Liver (tissue), 9 donors: ENCODE results near the gene CFAP126. TPM values are rescaled to one million over a fixed set of nuclear protein-coding genes. Genes with fewer than 3 reads are reported as not detected.

Source experiments
- DNase-seq: peaks from one replicate; pipeline ENCODE4 v3.0.0-alpha.2; 2017; ENCODE audit warnings: low spot score
- H3K27ac ChIP-seq, 2 donors: one replicate each; pipeline ENCODE4 v1.7.0; 2013; ENCODE audit warnings: inconsistent platforms in 2 of 2, low read length in 2 of 2, control low read depth in 1 of 2, low read depth in 1 of 2, mild to moderate bottlenecking in 1 of 2
- H3K27me3 ChIP-seq, 4 donors: one replicate each; pipeline versions ENCODE4 v1.6.1 to v1.7.0; 2013; ENCODE audit warnings: low read length in 3 of 4, inconsistent platforms in 1 of 4, mild to moderate bottlenecking in 1 of 4, moderate library complexity in 1 of 4; ENCODE audit not compliant: control insufficient read depth in 4 of 4, insufficient read depth in 4 of 4
- H3K36me3 ChIP-seq, 4 donors: one replicate each; pipeline versions ENCODE4 v1.6.1 to v1.7.0; 2013; ENCODE audit warnings: low read length in 3 of 4, mild to moderate bottlenecking in 3 of 4, low read depth in 1 of 4, moderate library complexity in 1 of 4; ENCODE audit not compliant: control insufficient read depth in 4 of 4, insufficient read depth in 3 of 4
- H3K4me1 ChIP-seq, 4 donors: one replicate each; pipeline versions ENCODE4 v1.6.1 to v1.7.0; 2013; ENCODE audit warnings: low read length in 3 of 4, mild to moderate bottlenecking in 3 of 4, moderate library complexity in 1 of 4; ENCODE audit not compliant: control insufficient read depth in 4 of 4, insufficient read depth in 4 of 4
- H3K4me3 ChIP-seq, 3 donors: one replicate each; pipeline versions ENCODE4 v1.6.1 to v1.7.0; 2013; ENCODE audit warnings: low read length in 3 of 3, control low read depth in 1 of 3, low read depth in 1 of 3, mild to moderate bottlenecking in 1 of 3
- H3K9ac ChIP-seq, 2 donors: one replicate each; pipeline ENCODE4 v1.7.0; 2013; ENCODE audit warnings: low read length in 2 of 2, mild to moderate bottlenecking in 2 of 2, moderate library complexity in 2 of 2, control low read depth in 1 of 2, low read depth in 1 of 2
- H3K9me3 ChIP-seq, 4 donors: one replicate each; pipeline versions ENCODE4 v1.6.1 to v1.7.0; 2013; ENCODE audit warnings: low read length in 3 of 4; ENCODE audit not compliant: control insufficient read depth in 4 of 4
- ATF3 ChIP-seq: IDR thresholded peaks from 2 replicates; pipeline ENCODE4 v1.6.1; 2016; ENCODE audit warnings: antibody characterized with exemption
- EGR1 ChIP-seq, 2 donors: IDR thresholded peaks; 2 replicates each; pipeline ENCODE4 v1.6.1; 2016 to 2018; ENCODE audit warnings: antibody characterized with exemption in 2 of 2, low read depth in 2 of 2
- FOXA1 ChIP-seq: IDR thresholded peaks from 2 replicates; pipeline ENCODE4 v1.6.1; 2016; ENCODE audit warnings: antibody characterized with exemption
- FOXA2 ChIP-seq: IDR thresholded peaks from 2 replicates; pipeline ENCODE4 v1.6.1; 2016; ENCODE audit warnings: antibody characterized with exemption
- GABPA ChIP-seq, 2 donors: IDR thresholded peaks in 1 of 2; conservative IDR thresholded peaks in 1 of 2; 2 replicates each; pipeline ENCODE4 v1.6.1; 2016; ENCODE audit warnings: antibody characterized with exemption in 2 of 2, mild to moderate bottlenecking in 1 of 2, moderate library complexity in 1 of 2
- HNF4A ChIP-seq, 2 donors: conservative IDR thresholded peaks; 2 replicates each; pipeline ENCODE4 v1.6.1; 2016; ENCODE audit warnings: antibody characterized with exemption in 2 of 2, mild to moderate bottlenecking in 2 of 2
- HNF4G ChIP-seq: IDR thresholded peaks from 2 replicates; pipeline ENCODE4 v1.6.1; 2016; ENCODE audit warnings: antibody characterized with exemption
- JUND ChIP-seq, 2 donors: IDR thresholded peaks; 2 replicates each; pipeline ENCODE4 v1.6.1; 2016; ENCODE audit warnings: antibody characterized with exemption in 2 of 2
- NR2F2 ChIP-seq: IDR thresholded peaks from 2 replicates; pipeline ENCODE4 v1.6.1; 2016; ENCODE audit warnings: antibody characterized with exemption
- RAD21 ChIP-seq, 2 donors: IDR thresholded peaks; 2 replicates each; pipeline ENCODE4 v1.6.1; 2016; ENCODE audit warnings: antibody characterized with exemption in 2 of 2, mild to moderate bottlenecking in 2 of 2
- RXRA ChIP-seq, 2 donors: IDR thresholded peaks; 2 replicates each; pipeline ENCODE4 v1.6.1; 2017 to 2018; ENCODE audit warnings: antibody characterized with exemption in 2 of 2, mild to moderate bottlenecking in 1 of 2
- SP1 ChIP-seq: IDR thresholded peaks from 2 replicates; pipeline ENCODE4 v1.6.1; 2018; ENCODE audit warnings: antibody characterized with exemption, mild to moderate bottlenecking
- TAF1 ChIP-seq: conservative IDR thresholded peaks from 2 replicates; pipeline ENCODE4 v1.6.1; 2016; ENCODE audit warnings: antibody characterized with exemption, mild to moderate bottlenecking
- YY1 ChIP-seq: IDR thresholded peaks from 2 replicates; pipeline ENCODE4 v1.6.1; 2016; ENCODE audit warnings: antibody characterized with exemption, mild to moderate bottlenecking
- WGBS: extraction: QIAGEN DNeasy Blood & Tissue Kit; methylation state at CpG from one replicate; pipeline ENCODE4 v1.1.7; 2013; 5-methylcytosine and 5-hydroxymethylcytosine counted together
- polyA plus RNA-seq, 2 donors: library from polyadenylated mRNA; stranded (reverse) in 1 of 2; unstranded in 1 of 2; fragments of 200-250 nt in 1 of 2; fragments of >200 nt in 1 of 2; fragmentation: Nextera tagmentation in 1 of 2; extraction: Ambion mirVana in 1 of 2; gene quantifications; one replicate each; pipeline versions ENCODE4 v1.2.1 to v1.2.3, GENCODE V29; 2013 to 2015
- total RNA-seq, 2 donors: library from RNA; depleted of rRNA; stranded (reverse); fragments of >200 nt; gene quantifications; one replicate each; pipeline ENCODE4 v1.2.3, GENCODE V29; 2014
- TF ChIP-seq, protein P1 (sequence below): IDR thresholded peaks from 2 replicates; pipeline ENCODE4 v1.6.1; 2016; ENCODE audit warnings: antibody characterized with exemption, mild to moderate bottlenecking
- TF ChIP-seq, protein P2 (sequence below): fragments of 150-350 bp; IDR thresholded peaks from 2 replicates; pipeline ENCODE4 v1.5.1; 2017; ENCODE audit warnings: improper control_type of control experiment, low read depth, low read length; ENCODE audit not compliant: missing input control
- TF ChIP-seq, protein P3 (sequence below): IDR thresholded peaks from 2 replicates; pipeline ENCODE4 v1.6.1; 2016; ENCODE audit warnings: antibody characterized with exemption
- TF ChIP-seq, protein P4 (sequence below): IDR thresholded peaks from 2 replicates; pipeline ENCODE4 v1.6.1; 2016; ENCODE audit warnings: antibody characterized with exemption
- donor health status: healthy.
- donor health status: healthy.
- donor health status: healthy.
- donor health status: healthy.
- donor health status: healthy.

Gene CFAP126
- total and polyA plus RNA-seq, 4 donors, result not detected

DNA sequence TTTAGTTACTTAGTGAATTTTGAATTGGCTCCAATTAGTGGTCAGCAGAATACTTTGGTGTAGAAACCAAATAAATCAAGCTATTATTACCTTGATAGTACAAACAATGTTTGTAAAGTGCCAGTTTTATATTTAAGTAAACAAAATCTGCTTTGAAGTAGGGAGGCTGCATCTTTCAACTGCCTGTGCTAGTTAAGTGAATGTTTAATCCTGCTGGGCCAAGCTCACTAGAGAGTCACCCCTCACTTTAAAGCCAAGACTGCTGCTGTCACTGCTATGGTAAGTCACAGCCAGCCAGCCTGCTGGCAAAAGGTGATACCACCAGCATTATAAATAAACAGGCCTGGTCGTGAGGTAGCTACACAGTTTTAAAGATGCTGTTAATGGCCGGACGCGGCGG lies 10.3 kb upstream of the CFAP126 start:
- 94% methylated on average over 5 of the region's 5 CpGs for WGBS

More for the DNA sequence above, 10.3 kb upstream of the CFAP126 start:
- H3K27ac ChIP-seq, result no peak overlapping the region
- no peak overlapping the region for H3K4me3 ChIP-seq
- no peak overlapping the region for H3K9ac ChIP-seq
- H3K4me1 ChIP-seq, result peaks cover 0 to 2% (median 0%) of the 10 kb centered on the region in 4 donors
- H3K9me3 ChIP-seq, result no peaks in the 10 kb centered on the region
- H3K36me3 ChIP-seq, result no peaks in the 10 kb centered on the region
- no peaks in the 10 kb centered on the region for H3K27me3 ChIP-seq
- DNase-seq, result no peak
- TF ChIP-seq ATF3, result no peak
- TF ChIP-seq, protein P1, sequence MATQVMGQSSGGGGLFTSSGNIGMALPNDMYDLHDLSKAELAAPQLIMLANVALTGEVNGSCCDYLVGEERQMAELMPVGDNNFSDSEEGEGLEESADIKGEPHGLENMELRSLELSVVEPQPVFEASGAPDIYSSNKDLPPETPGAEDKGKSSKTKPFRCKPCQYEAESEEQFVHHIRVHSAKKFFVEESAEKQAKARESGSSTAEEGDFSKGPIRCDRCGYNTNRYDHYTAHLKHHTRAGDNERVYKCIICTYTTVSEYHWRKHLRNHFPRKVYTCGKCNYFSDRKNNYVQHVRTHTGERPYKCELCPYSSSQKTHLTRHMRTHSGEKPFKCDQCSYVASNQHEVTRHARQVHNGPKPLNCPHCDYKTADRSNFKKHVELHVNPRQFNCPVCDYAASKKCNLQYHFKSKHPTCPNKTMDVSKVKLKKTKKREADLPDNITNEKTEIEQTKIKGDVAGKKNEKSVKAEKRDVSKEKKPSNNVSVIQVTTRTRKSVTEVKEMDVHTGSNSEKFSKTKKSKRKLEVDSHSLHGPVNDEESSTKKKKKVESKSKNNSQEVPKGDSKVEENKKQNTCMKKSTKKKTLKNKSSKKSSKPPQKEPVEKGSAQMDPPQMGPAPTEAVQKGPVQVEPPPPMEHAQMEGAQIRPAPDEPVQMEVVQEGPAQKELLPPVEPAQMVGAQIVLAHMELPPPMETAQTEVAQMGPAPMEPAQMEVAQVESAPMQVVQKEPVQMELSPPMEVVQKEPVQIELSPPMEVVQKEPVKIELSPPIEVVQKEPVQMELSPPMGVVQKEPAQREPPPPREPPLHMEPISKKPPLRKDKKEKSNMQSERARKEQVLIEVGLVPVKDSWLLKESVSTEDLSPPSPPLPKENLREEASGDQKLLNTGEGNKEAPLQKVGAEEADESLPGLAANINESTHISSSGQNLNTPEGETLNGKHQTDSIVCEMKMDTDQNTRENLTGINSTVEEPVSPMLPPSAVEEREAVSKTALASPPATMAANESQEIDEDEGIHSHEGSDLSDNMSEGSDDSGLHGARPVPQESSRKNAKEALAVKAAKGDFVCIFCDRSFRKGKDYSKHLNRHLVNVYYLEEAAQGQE, result no peak
- no peak for TF ChIP-seq HNF4G
- TF ChIP-seq, protein P2, sequence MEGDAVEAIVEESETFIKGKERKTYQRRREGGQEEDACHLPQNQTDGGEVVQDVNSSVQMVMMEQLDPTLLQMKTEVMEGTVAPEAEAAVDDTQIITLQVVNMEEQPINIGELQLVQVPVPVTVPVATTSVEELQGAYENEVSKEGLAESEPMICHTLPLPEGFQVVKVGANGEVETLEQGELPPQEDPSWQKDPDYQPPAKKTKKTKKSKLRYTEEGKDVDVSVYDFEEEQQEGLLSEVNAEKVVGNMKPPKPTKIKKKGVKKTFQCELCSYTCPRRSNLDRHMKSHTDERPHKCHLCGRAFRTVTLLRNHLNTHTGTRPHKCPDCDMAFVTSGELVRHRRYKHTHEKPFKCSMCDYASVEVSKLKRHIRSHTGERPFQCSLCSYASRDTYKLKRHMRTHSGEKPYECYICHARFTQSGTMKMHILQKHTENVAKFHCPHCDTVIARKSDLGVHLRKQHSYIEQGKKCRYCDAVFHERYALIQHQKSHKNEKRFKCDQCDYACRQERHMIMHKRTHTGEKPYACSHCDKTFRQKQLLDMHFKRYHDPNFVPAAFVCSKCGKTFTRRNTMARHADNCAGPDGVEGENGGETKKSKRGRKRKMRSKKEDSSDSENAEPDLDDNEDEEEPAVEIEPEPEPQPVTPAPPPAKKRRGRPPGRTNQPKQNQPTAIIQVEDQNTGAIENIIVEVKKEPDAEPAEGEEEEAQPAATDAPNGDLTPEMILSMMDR, result no peak
- TF ChIP-seq YY1, result no peak
- TF ChIP-seq RAD21 (IDR thresholded peaks at IDR 0.05), result no peak
- no peak for TF ChIP-seq SP1
- TF ChIP-seq FOXA2, result no peak
- no peak for TF ChIP-seq TAF1
- TF ChIP-seq, protein P3, sequence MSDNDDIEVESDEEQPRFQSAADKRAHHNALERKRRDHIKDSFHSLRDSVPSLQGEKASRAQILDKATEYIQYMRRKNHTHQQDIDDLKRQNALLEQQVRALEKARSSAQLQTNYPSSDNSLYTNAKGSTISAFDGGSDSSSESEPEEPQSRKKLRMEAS, result no peak
- no peak for TF ChIP-seq FOXA1
- TF ChIP-seq NR2F2, result no peak
- no peak for TF ChIP-seq RXRA (IDR thresholded peaks at IDR 0.05)
- no peak for TF ChIP-seq EGR1 (IDR thresholded peaks at IDR 0.05; ENCODE audit: low read depth in 2 of 2)
- TF ChIP-seq, protein P4, sequence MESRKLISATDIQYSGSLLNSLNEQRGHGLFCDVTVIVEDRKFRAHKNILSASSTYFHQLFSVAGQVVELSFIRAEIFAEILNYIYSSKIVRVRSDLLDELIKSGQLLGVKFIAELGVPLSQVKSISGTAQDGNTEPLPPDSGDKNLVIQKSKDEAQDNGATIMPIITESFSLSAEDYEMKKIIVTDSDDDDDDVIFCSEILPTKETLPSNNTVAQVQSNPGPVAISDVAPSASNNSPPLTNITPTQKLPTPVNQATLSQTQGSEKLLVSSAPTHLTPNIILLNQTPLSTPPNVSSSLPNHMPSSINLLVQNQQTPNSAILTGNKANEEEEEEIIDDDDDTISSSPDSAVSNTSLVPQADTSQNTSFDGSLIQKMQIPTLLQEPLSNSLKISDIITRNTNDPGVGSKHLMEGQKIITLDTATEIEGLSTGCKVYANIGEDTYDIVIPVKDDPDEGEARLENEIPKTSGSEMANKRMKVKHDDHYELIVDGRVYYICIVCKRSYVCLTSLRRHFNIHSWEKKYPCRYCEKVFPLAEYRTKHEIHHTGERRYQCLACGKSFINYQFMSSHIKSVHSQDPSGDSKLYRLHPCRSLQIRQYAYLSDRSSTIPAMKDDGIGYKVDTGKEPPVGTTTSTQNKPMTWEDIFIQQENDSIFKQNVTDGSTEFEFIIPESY, result no peak
- no peak for TF ChIP-seq JUND (IDR thresholded peaks at IDR 0.05)
- TF ChIP-seq GABPA (IDR thresholded peaks at IDR 0.05 in 1 of 2, conservative IDR thresholded peaks at IDR 0.05 in 1 of 2), result no peak
- TF ChIP-seq HNF4A (conservative IDR thresholded peaks at IDR 0.05), result no peak
